HCT116 (cell line): ENCODE data around the gene RAD9B. TPM values are rescaled to one million over a fixed set of nuclear protein-coding genes. Genes with fewer than 3 reads are reported as not detected.

Source experiments
- ATAC-seq: fragments of 200-7000 bp; cut with Tn5 transposase; 2 replicates; pipeline ENCODE4 v1.9.1; 2020; ENCODE audit warnings: mild to moderate bottlenecking, moderate library complexity
- BruUV-seq: library from RNA; stranded (reverse); fragments of 400-500 nt; replicated peaks from 2 replicates; lab custom pipeline; 2021; lab: Mats Ljungman, UMichigan
- CTCF ChIA-PET: fragments of 300-600 bp; sonication (Branson Sonifier 250); formaldehyde crosslinking; loops from one replicate; lab custom pipeline; 2021; ENCODE audit warnings: antibody characterized with exemption; lab: Charles Lee
- POLR2A ChIA-PET: fragments of 300-600, 350-600 bp; sonication (Branson Sonifier 250); formaldehyde crosslinking; loops from one replicate; lab custom pipeline; 2021; ENCODE audit warnings: antibody characterized with exemption; lab: Charles Lee
- RAD21 ChIA-PET, 2 experiments: fragments of 300-600 bp; sonication (Branson Sonifier 250); formaldehyde crosslinking; loops; one replicate each; lab custom pipeline; 2023; ENCODE audit warnings: low total read pairs in 2 of 2; ENCODE audit not compliant: uncharacterized antibody in 2 of 2, unreplicated experiment in 2 of 2, low non-redundant PET in 1 of 2; lab: Charles Lee
- DNase-seq: peaks from one replicate; pipeline ENCODE4 v3.0.0-alpha.2; 2010; ENCODE audit warnings: low read depth, low spot score
- H2AFZ ChIP-seq: fragments of 200-600 bp; shearing (Covaris generic), sonication (generic); 2 replicates; pipeline ENCODE4 v1.6.1; 2017; ENCODE audit warnings: low read depth, mixed run types, mixed read lengths, antibody characterized with exemption, low read length; ENCODE audit not compliant: poor library complexity, severe bottlenecking
- H3K27ac ChIP-seq: 2 replicates; pipeline ENCODE4 v1.5.1; 2012; ENCODE audit warnings: low read depth, low read length
- H3K27me3 ChIP-seq: fragments of 200-600 bp; sonication (generic); 2 replicates; pipeline ENCODE4 v1.6.1; 2016; ENCODE audit warnings: mixed run types, low read length, mixed read lengths; ENCODE audit not compliant: insufficient read depth
- H3K36me3 ChIP-seq, 2 experiments: fragments of 200-500 bp in 1 of 2; fragments of 200-600 bp in 1 of 2; sonication (Bioruptor generic) in 1 of 2; sonication (generic) in 1 of 2; 2 replicates each; pipeline versions ENCODE4 v1.5.1 to v1.6.1; 2014 to 2016; ENCODE audit warnings: low read length in 2 of 2, inconsistent platforms in 1 of 2, mixed read lengths in 1 of 2, mixed run types in 1 of 2; ENCODE audit not compliant: insufficient read depth in 2 of 2, control insufficient read depth in 1 of 2
- H3K4me1 ChIP-seq, 2 experiments: fragments of 200-600 bp in 1 of 2; sonication (generic) in 1 of 2; 2 replicates each; pipeline versions ENCODE4 v1.5.1 to v1.6.1; 2012 to 2017; ENCODE audit warnings: low read length in 2 of 2, inconsistent platforms in 1 of 2, mild to moderate bottlenecking in 1 of 2, mixed read lengths in 1 of 2, mixed run types in 1 of 2, moderate library complexity in 1 of 2; ENCODE audit not compliant: insufficient read depth in 2 of 2, control insufficient read depth in 1 of 2
- H3K4me2 ChIP-seq: fragments of 200-600 bp; sonication (generic); 2 replicates; pipeline ENCODE4 v1.6.1; 2017; ENCODE audit warnings: mixed run types, low read length, mixed read lengths
- H3K4me3 ChIP-seq, 2 experiments: fragments of 200-600 bp in 1 of 2; sonication (generic) in 1 of 2; replicated peaks in 1 of 2; 2 replicates each; pipeline ENCODE4 v1.5.1; 2011 to 2016; ENCODE audit warnings: low read length in 2 of 2, control low read depth in 1 of 2, low read depth in 1 of 2, mild to moderate bottlenecking in 1 of 2, mixed read lengths in 1 of 2, mixed run types in 1 of 2
- H3K79me2 ChIP-seq: fragments of 200-600 bp; sonication (generic); 2 replicates; pipeline ENCODE4 v1.6.1; 2017; ENCODE audit warnings: mild to moderate bottlenecking, mixed run types, low read length, moderate library complexity, mixed read lengths; ENCODE audit not compliant: insufficient read depth
- H3K9ac ChIP-seq: fragments of 200-600 bp; sonication (generic); 2 replicates; pipeline ENCODE4 v1.6.1; 2016; ENCODE audit warnings: low read length, mixed read lengths
- H3K9me2 ChIP-seq: fragments of 200-600 bp; sonication (generic), shearing (Covaris generic); 2 replicates; pipeline ENCODE4 v1.6.1; 2017; ENCODE audit warnings: mixed run types, mild to moderate bottlenecking, moderate library complexity; ENCODE audit not compliant: insufficient read depth
- H3K9me3 ChIP-seq, 2 experiments: fragments of 200-500 bp in 1 of 2; fragments of 200-600 bp in 1 of 2; sonication (Bioruptor generic) in 1 of 2; sonication (generic) in 1 of 2; 2 replicates each; pipeline ENCODE4 v1.6.1; 2014 to 2017; ENCODE audit warnings: low read length in 2 of 2, mixed read lengths in 2 of 2, inconsistent platforms in 1 of 2, low read depth in 1 of 2, mild to moderate bottlenecking in 1 of 2, mixed run types in 1 of 2, moderate library complexity in 1 of 2; ENCODE audit not compliant: control insufficient read depth in 1 of 2, insufficient read depth in 1 of 2
- H4K20me1 ChIP-seq: fragments of 200-600 bp; sonication (generic), shearing (Covaris generic); 2 replicates; pipeline ENCODE4 v1.6.1; 2017; ENCODE audit warnings: mixed run types, mild to moderate bottlenecking, moderate library complexity; ENCODE audit not compliant: insufficient read depth
- ATF3 ChIP-seq: IDR thresholded peaks from 2 replicates; pipeline ENCODE4 v1.6.1; 2012
- EGR1 ChIP-seq: IDR thresholded peaks from 2 replicates; pipeline ENCODE4 v1.6.1; 2012; ENCODE audit warnings: low read depth
- ELF1 ChIP-seq: IDR thresholded peaks from 2 replicates; pipeline ENCODE4 v1.6.1; 2012; ENCODE audit warnings: low read depth, borderline replicate concordance
- EZH2 ChIP-seq: fragments of 200-600 bp; sonication (generic); IDR thresholded peaks from 2 replicates; pipeline ENCODE4 v1.6.1; 2017; ENCODE audit warnings: antibody characterized with exemption, mixed run types
- EZH2phosphoT487 ChIP-seq: fragments of 200-600 bp; IDR thresholded peaks from 2 replicates; pipeline ENCODE4 v1.6.1; 2018; ENCODE audit warnings: antibody characterized with exemption, borderline replicate concordance
- RAD21 ChIP-seq: IDR thresholded peaks from 2 replicates; pipeline ENCODE4 v1.6.1; 2012; ENCODE audit warnings: low read depth, mild to moderate bottlenecking
- SRF ChIP-seq: IDR thresholded peaks from 2 replicates; pipeline ENCODE4 v1.6.1; 2012; ENCODE audit warnings: low read depth
- ZFX ChIP-seq: fragments of 450-650 bp; IDR thresholded peaks from 2 replicates; pipeline ENCODE4 v1.6.1; 2017
- ZNF274 ChIP-seq: fragments of 200-500 bp; sonication (Bioruptor generic); IDR thresholded peaks from 2 replicates; pipeline ENCODE4 v1.6.1; 2014; ENCODE audit warnings: mild to moderate bottlenecking, low read depth, low read length, inconsistent platforms
- intact Hi-C: fragments of 100-400 bp; cut with micrococcal nuclease; formaldehyde crosslinking; loops from 2 replicates; pipeline ENCODE4 v1.10.0; 2022
- total RNA-seq: library from RNA; stranded (reverse); gene quantifications from one replicate; pipeline ENCODE4 v1.2.1, GENCODE V29; 2021; ENCODE audit not compliant: unreplicated experiment

The RAD9B gene
- total RNA-seq, 1 experiment from 2014 or later: 0.17 TPM

GRCh38 chr12:110536834-110537604, 34.9 kb downstream of the RAD9B start:
- Histone ChIP-seq H3K4me2 (no peak overlapping the region), H3K4me1 (peaks cover 0 to 5% of the 10 kb centered on the region in 2 experiments; a peak in 1 of 4 replicates), H3K27me3 (no peaks in the 10 kb centered on the region), H3K9me3 (no peaks in the 10 kb centered on the region), H3K9ac (no peak overlapping the region), H3K79me2 (peaks cover 26% of the 10 kb centered on the region; the same call in 1 of the 2 replicates), H3K36me3 (peaks cover 12 to 38% of the 10 kb centered on the region in 2 experiments), H3K9me2 (no peaks in the 10 kb centered on the region), H3K27ac (no peak overlapping the region), H2AFZ (no peak overlapping the region), H4K20me1 (no peaks in the 10 kb centered on the region), H3K4me3 (no peak overlapping the region)
- POLR2A ChIA-PET: no interaction called here
- no peak for ATAC-seq
- RAD21 ChIA-PET: no interaction called here
- intact Hi-C loops: no loop called here
- TF ChIP-seq ELF1 (no peak), EGR1 (no peak), ZFX (no peak), EZH2 (no peak), ZNF274 (no peak), SRF (no peak), ATF3 (no peak), RAD21 (no peak), EZH2phosphoT487 (no peak)
- no peak for DNase-seq
- no TSS peak for BruUV-seq
- CTCF ChIA-PET: interaction anchor here (0.7 kb wide), 1 partner anchor 17 kb away, joined by 5 read pairs; no protein-coding TSS in a partner anchor
